ENCODE data around the gene GATAD2B. TPM values are rescaled to one million over a fixed set of nuclear protein-coding genes. Genes with fewer than 3 reads are reported as not detected.

Gene GATAD2B
- total RNA-seq, 1 donor from 2014 or later: 70.1 TPM

GRCh38 chr1:153786038-153786790, 136.6 kb downstream of the GATAD2B start:
- intact Hi-C loops (cut with micrococcal nuclease): no loop called here

GRCh38 chr1:153783233-153784190, 139.3 kb downstream of the GATAD2B start:
- intact Hi-C loops (cut with micrococcal nuclease): loop anchor here (1.0 to 2.0 kb wide), 7 partner anchors 8 to 207 kb away; partner anchors contain the start of genes RAB13, RPS27 and SLC27A3

- intact Hi-C loops (cut with micrococcal nuclease): loop anchor here (1.0 to 2.0 kb wide), 7 partner anchors 7 to 208 kb away; partner anchors contain the start of genes RAB13, RPS27 and SLC27A3
These were observed 140.1 kb downstream of the GATAD2B start for GRCh38 chr1:153782648-153783047.

DNA sequence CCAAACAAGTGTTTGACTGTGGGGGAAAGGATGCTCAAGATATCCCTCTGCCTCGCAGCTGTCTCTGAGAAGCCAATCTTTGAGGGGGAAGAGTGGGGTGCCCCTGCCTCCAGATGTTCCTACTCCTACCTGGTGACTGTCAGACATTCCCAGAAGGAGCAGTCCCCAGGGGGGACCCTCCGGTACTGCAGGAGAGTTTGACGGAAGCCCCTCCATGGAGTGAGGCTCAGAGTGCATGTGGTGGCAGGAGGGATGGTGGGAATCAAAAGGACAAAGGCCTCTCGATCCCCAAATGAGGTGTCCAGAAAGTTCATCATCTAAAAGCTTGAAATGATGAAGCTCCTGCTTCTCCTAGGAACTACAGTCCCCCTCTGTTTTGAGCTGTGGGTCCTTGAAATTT, 142.2 kb downstream of the GATAD2B start:
- intact Hi-C loops (cut with micrococcal nuclease): no loop called here

GRCh38 chr1:153779781-153780541, 142.8 kb downstream of the GATAD2B start:
- intact Hi-C loops (cut with micrococcal nuclease): no loop called here

- intact Hi-C loops (cut with micrococcal nuclease): no loop called here
These were observed 143.8 kb downstream of the GATAD2B start for GRCh38 chr1:153778824-153779519.

- intact Hi-C loops (cut with micrococcal nuclease): no loop called here
These were observed 144.5 kb downstream of the GATAD2B start for GRCh38 chr1:153778051-153778823.

GRCh38 chr1:153777648-153778047, 145.1 kb downstream of the GATAD2B start:
- intact Hi-C loops (cut with micrococcal nuclease): loop anchor here (2.0 kb wide), 1 partner anchor 29 kb away; no protein-coding TSS in a partner anchor

DNA sequence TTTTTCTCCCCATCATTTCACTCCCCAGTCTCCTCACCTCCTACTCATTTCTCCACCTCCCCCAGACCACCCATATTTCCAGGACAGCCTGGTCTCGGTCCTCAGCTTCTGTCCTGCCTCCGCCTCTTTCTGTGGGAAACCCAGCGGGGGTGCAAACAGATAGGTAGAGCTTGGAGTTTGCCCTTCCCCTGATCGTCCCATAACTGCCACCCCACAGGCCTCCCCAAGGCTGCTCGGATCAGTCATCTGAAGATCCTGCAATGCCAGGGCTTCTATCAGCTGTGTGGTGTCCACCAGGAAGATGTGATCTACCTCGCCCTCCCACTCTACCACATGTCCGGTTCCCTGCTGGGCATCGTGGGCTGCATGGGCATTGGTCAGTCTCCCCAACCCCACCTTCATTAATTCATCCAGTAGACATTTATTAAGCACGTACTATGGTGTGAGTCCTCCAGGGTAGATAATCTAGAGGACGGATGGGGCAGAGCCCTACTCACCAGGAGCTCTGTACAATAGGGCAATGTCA, 145.9 kb downstream of the GATAD2B start:
- intact Hi-C loops (cut with micrococcal nuclease): loop anchor here (2.0 kb wide), 1 partner anchor 28 kb away; no protein-coding TSS in a partner anchor

GRCh38 chr1:153776352-153776751, 146.4 kb downstream of the GATAD2B start:
- intact Hi-C loops (cut with micrococcal nuclease): loop anchor here (2.0 kb wide), 1 partner anchor 28 kb away; no protein-coding TSS in a partner anchor

DNA sequence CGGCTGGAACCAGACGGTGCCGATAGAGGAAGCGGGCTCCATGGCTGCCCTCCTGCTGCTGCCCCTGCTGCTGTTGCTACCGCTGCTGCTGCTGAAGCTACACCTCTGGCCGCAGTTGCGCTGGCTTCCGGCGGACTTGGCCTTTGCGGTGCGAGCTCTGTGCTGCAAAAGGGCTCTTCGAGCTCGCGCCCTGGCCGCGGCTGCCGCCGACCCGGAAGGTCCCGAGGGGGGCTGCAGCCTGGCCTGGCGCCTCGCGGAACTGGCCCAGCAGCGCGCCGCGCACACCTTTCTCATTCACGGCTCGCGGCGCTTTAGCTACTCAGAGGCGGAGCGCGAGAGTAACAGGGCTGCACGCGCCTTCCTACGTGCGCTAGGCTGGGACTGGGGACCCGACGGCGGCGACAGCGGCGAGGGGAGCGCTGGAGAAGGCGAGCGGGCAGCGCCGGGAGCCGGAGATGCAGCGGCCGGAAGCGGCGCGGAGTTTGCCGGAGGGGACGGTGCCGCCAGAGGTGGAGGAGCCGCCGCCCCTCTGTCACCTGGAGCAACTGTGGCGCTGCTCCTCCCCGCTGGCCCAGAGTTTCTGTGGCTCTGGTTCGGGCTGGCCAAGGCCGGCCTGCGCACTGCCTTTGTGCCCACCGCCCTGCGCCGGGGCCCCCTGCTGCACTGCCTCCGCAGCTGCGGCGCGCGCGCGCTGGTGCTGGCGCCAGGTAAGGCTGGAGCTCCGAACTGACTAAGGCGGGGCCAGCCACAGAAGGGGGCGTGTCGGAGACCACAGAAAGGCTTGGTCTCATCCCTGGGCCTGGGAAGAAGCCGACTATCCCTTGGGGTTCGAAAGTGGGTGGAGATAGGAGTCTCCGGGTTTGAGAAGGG, 147.1 kb downstream of the GATAD2B start:
- intact Hi-C loops (cut with micrococcal nuclease): loop anchor here (1.0 to 2.0 kb wide), 3 partner anchors 8 to 48 kb away; no protein-coding TSS in a partner anchor

GRCh38 chr1:153774780-153775457, 147.9 kb downstream of the GATAD2B start, which contains the start of gene SLC27A3:
Gene SLC27A3 (plus strand): TSS chr1:153775407. CDS start chr1:153775498, 91 bp downstream.
- intact Hi-C loops (cut with micrococcal nuclease): loop anchor here (1.0 kb wide), 2 partner anchors 8 to 48 kb away; no protein-coding TSS in a partner anchor

- intact Hi-C loops (cut with micrococcal nuclease): no loop called here
These were observed 148.7 kb downstream of the GATAD2B start for GRCh38 chr1:153774026-153774595.

DNA sequence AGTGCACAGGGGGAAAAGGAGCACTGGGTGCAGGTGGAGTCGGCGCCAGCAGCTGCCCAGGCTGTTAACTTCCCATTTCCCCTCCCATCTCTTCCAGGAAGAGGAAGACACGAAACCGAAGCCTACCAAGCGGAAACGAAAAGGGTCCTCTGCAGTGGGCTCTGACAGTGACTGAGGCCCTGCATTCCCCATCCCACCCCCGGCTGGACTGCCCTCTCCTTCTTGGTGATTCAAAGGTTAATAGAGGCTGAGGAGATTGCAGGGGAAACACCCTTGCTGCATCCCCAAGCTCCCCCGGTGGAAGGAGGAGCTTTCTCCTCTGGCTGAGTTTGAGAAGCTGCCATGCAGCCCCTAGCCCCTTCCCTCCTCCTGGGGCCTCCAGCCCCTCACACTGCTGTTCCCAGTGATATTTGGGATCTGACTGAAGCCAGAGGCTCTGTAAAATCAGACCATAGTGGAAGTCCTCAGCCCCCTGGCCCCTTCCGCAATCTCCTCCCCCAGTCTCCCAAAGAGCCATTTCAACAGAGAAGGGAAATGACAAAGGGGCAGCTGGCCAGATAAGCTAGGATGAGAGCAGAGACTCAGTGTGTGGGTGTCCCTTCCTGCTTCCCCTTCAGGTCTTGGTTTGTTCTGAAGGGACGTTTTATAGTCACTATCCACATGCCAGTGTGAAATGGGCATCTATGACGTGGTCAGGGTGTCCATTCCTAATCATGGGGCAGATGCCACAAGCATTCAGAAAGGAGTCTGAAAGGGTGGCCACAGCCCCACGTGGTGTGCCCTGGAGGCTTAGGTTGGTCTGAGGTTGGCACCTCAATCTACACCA, 149.5 kb downstream of the GATAD2B start:
- intact Hi-C loops (cut with micrococcal nuclease): no loop called here

GRCh38 chr1:153771841-153772593, 150.8 kb downstream of the GATAD2B start:
- intact Hi-C loops (cut with micrococcal nuclease): no loop called here

DNA sequence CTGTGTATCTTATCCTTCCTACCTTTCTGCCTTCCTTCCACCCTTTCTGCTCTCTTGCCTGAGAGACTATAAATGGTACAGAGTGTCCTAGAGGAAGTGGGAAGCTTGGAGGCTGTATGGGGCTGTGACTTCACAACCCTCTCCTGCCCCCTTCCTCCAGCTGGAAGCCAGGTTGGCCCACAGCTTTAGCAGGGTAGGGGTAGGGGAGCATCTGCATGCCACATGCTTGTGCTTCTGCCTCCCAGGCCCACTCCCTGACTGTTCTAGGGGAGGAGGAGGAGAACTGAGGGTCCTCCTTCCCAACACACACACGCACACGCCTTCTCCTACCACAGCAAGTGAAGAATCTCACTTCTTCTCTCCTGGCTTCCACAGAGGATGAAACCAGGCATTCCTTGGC, 151.5 kb downstream of the GATAD2B start:
- intact Hi-C loops (cut with micrococcal nuclease): no loop called here
